ENCODE data around the gene CTNNA2. TPM values are rescaled to one million over a fixed set of nuclear protein-coding genes. Genes with fewer than 3 reads are reported as not detected.
A peak's percentile ranks its signal among the peaks of the same experiment; 100 is the strongest.

The CTNNA2 gene
- total and polyA plus RNA-seq, 9 of the 15 experiments (the other 6 are each of a cell fraction or from before 2014, with no cell fraction given), result 0.03 to 0.40 (median 0.15) TPM

GRCh38 chr2:79512442-79513401 lies at the start of gene CTNNA2 (continued):
- TF ChIP-seq, protein P1, sequence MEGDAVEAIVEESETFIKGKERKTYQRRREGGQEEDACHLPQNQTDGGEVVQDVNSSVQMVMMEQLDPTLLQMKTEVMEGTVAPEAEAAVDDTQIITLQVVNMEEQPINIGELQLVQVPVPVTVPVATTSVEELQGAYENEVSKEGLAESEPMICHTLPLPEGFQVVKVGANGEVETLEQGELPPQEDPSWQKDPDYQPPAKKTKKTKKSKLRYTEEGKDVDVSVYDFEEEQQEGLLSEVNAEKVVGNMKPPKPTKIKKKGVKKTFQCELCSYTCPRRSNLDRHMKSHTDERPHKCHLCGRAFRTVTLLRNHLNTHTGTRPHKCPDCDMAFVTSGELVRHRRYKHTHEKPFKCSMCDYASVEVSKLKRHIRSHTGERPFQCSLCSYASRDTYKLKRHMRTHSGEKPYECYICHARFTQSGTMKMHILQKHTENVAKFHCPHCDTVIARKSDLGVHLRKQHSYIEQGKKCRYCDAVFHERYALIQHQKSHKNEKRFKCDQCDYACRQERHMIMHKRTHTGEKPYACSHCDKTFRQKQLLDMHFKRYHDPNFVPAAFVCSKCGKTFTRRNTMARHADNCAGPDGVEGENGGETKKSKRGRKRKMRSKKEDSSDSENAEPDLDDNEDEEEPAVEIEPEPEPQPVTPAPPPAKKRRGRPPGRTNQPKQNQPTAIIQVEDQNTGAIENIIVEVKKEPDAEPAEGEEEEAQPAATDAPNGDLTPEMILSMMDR (IDR thresholded peaks at IDR 0.05 in 2 of 3, conservative IDR thresholded peaks at IDR 0.05 in 1 of 3; ENCODE audit: insufficient read depth in 2 of 3, low read depth in 1 of 3, low read length in 3 of 3), result peak in 2 of 3 experiments; percentile 37 to 60; a peak in 3 of 6 replicates
- TF ChIP-seq CC2D1A (IDR thresholded peaks at IDR 0.05) (no peak), HNRNPK (IDR thresholded peaks at IDR 0.05; ENCODE audit: low read depth, low read length, poor library complexity, severe bottlenecking) (no peak), EGR1 (conservative IDR thresholded peaks at IDR 0.05) (no peak), MECOM (CRISPR knock-in tag; IDR thresholded peaks at IDR 0.05) (no peak), ILF3 (IDR thresholded peaks at IDR 0.05; ENCODE audit: borderline replicate concordance) (no peak), CCAR2 (IDR thresholded peaks at IDR 0.05; ENCODE audit: low read depth, low read length) (no peak)
- TF ChIP-seq, protein P2, sequence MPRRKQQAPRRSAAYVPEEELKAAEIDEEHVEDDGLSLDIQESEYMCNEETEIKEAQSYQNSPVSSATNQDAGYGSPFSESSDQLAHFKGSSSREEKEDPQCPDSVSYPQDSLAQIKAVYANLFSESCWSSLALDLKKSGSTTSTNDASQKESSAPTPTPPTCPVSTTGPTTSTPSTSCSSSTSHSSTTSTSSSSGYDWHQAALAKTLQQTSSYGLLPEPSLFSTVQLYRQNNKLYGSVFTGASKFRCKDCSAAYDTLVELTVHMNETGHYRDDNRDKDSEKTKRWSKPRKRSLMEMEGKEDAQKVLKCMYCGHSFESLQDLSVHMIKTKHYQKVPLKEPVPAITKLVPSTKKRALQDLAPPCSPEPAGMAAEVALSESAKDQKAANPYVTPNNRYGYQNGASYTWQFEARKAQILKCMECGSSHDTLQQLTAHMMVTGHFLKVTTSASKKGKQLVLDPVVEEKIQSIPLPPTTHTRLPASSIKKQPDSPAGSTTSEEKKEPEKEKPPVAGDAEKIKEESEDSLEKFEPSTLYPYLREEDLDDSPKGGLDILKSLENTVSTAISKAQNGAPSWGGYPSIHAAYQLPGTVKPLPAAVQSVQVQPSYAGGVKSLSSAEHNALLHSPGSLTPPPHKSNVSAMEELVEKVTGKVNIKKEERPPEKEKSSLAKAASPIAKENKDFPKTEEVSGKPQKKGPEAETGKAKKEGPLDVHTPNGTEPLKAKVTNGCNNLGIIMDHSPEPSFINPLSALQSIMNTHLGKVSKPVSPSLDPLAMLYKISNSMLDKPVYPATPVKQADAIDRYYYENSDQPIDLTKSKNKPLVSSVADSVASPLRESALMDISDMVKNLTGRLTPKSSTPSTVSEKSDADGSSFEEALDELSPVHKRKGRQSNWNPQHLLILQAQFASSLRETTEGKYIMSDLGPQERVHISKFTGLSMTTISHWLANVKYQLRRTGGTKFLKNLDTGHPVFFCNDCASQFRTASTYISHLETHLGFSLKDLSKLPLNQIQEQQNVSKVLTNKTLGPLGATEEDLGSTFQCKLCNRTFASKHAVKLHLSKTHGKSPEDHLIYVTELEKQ (CRISPR knock-in tag; IDR thresholded peaks at IDR 0.05), result no peak
- TF ChIP-seq, protein P3, sequence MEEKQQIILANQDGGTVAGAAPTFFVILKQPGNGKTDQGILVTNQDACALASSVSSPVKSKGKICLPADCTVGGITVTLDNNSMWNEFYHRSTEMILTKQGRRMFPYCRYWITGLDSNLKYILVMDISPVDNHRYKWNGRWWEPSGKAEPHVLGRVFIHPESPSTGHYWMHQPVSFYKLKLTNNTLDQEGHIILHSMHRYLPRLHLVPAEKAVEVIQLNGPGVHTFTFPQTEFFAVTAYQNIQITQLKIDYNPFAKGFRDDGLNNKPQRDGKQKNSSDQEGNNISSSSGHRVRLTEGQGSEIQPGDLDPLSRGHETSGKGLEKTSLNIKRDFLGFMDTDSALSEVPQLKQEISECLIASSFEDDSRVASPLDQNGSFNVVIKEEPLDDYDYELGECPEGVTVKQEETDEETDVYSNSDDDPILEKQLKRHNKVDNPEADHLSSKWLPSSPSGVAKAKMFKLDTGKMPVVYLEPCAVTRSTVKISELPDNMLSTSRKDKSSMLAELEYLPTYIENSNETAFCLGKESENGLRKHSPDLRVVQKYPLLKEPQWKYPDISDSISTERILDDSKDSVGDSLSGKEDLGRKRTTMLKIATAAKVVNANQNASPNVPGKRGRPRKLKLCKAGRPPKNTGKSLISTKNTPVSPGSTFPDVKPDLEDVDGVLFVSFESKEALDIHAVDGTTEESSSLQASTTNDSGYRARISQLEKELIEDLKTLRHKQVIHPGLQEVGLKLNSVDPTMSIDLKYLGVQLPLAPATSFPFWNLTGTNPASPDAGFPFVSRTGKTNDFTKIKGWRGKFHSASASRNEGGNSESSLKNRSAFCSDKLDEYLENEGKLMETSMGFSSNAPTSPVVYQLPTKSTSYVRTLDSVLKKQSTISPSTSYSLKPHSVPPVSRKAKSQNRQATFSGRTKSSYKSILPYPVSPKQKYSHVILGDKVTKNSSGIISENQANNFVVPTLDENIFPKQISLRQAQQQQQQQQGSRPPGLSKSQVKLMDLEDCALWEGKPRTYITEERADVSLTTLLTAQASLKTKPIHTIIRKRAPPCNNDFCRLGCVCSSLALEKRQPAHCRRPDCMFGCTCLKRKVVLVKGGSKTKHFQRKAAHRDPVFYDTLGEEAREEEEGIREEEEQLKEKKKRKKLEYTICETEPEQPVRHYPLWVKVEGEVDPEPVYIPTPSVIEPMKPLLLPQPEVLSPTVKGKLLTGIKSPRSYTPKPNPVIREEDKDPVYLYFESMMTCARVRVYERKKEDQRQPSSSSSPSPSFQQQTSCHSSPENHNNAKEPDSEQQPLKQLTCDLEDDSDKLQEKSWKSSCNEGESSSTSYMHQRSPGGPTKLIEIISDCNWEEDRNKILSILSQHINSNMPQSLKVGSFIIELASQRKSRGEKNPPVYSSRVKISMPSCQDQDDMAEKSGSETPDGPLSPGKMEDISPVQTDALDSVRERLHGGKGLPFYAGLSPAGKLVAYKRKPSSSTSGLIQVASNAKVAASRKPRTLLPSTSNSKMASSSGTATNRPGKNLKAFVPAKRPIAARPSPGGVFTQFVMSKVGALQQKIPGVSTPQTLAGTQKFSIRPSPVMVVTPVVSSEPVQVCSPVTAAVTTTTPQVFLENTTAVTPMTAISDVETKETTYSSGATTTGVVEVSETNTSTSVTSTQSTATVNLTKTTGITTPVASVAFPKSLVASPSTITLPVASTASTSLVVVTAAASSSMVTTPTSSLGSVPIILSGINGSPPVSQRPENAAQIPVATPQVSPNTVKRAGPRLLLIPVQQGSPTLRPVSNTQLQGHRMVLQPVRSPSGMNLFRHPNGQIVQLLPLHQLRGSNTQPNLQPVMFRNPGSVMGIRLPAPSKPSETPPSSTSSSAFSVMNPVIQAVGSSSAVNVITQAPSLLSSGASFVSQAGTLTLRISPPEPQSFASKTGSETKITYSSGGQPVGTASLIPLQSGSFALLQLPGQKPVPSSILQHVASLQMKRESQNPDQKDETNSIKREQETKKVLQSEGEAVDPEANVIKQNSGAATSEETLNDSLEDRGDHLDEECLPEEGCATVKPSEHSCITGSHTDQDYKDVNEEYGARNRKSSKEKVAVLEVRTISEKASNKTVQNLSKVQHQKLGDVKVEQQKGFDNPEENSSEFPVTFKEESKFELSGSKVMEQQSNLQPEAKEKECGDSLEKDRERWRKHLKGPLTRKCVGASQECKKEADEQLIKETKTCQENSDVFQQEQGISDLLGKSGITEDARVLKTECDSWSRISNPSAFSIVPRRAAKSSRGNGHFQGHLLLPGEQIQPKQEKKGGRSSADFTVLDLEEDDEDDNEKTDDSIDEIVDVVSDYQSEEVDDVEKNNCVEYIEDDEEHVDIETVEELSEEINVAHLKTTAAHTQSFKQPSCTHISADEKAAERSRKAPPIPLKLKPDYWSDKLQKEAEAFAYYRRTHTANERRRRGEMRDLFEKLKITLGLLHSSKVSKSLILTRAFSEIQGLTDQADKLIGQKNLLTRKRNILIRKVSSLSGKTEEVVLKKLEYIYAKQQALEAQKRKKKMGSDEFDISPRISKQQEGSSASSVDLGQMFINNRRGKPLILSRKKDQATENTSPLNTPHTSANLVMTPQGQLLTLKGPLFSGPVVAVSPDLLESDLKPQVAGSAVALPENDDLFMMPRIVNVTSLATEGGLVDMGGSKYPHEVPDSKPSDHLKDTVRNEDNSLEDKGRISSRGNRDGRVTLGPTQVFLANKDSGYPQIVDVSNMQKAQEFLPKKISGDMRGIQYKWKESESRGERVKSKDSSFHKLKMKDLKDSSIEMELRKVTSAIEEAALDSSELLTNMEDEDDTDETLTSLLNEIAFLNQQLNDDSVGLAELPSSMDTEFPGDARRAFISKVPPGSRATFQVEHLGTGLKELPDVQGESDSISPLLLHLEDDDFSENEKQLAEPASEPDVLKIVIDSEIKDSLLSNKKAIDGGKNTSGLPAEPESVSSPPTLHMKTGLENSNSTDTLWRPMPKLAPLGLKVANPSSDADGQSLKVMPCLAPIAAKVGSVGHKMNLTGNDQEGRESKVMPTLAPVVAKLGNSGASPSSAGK (IDR thresholded peaks at IDR 0.05), result peak; percentile 34; the same call in 1 of the 2 replicates

Measured in K562 (cell line).